Progenitor cell of endocrine pancreas (in vitro differentiated cells): Measurements from ENCODE around the gene LBHD2. TPM values are rescaled to one million over a fixed set of nuclear protein-coding genes. Genes with fewer than 3 reads are reported as not detected.

ENCODE experiments used
- DNase-seq: peaks from one replicate; pipeline ENCODE4 v3.0.0; 2021; ENCODE audit warnings: low spot score; ENCODE audit not compliant: unreplicated experiment
- H3K27ac Mint-ChIP-seq: 2 replicates; pipeline ENCODE4 v1.8.0; 2021; ENCODE audit warnings: mild to moderate bottlenecking, moderate library complexity, mixed read lengths
- H3K27me3 Mint-ChIP-seq: 2 replicates; pipeline ENCODE4 v1.8.0; 2021; ENCODE audit warnings: mixed read lengths
- H3K36me3 Mint-ChIP-seq: 2 replicates; pipeline ENCODE4 v1.8.0; 2022; ENCODE audit warnings: mixed read lengths; ENCODE audit not compliant: insufficient read depth
- H3K4me1 Mint-ChIP-seq: 2 replicates; pipeline ENCODE4 v1.8.0; 2021; ENCODE audit warnings: low read depth, mixed read lengths
- H3K4me3 Mint-ChIP-seq: 2 replicates; pipeline ENCODE4 v1.8.0; 2021; ENCODE audit warnings: low read depth, mild to moderate bottlenecking, moderate library complexity, mixed read lengths
- H3K9me3 Mint-ChIP-seq: 2 replicates; pipeline ENCODE4 v1.8.0; 2021; ENCODE audit warnings: low read depth, mixed read lengths
- CTCF ChIP-seq: fragments of 200-600 bp; sonication (generic); IDR thresholded peaks from one replicate; pipeline ENCODE4 v1.5.0; 2021; ENCODE audit warnings: antibody characterized with exemption, mild to moderate bottlenecking; ENCODE audit not compliant: unreplicated experiment
- total RNA-seq: library from RNA; stranded (reverse); gene quantifications from 2 replicates; pipeline ENCODE4 v1.2.1, GENCODE V29; 2021

LBHD2 gene
- total RNA-seq, 1 donor from 2014 or later: not detected

- no peak overlapping the region for H3K27ac Mint-ChIP-seq
- peaks cover 2% of the 10 kb centered on the region for H3K27me3 Mint-ChIP-seq
Observed at GRCh38 chr14:103073876-103074728, 9.9 kb upstream of the LBHD2 start.

GRCh38 chr14:103074729-103075367 lies 9.2 kb upstream of the LBHD2 start:
- Mint-ChIP-seq H3K27ac (no peak overlapping the region), H3K9me3 (no peaks in the 10 kb centered on the region), H3K4me3 (no peak overlapping the region), H3K4me1 (no peaks in the 10 kb centered on the region), H3K27me3 (peaks cover 2% of the 10 kb centered on the region), H3K36me3 (no peaks in the 10 kb centered on the region)
- no peak for TF ChIP-seq CTCF
- DNase-seq: no peak

More at GRCh38 chr14:103073876-103074728, 9.9 kb upstream of the LBHD2 start:
- no peak overlapping the region for H3K4me3 Mint-ChIP-seq
- no peak for TF ChIP-seq CTCF
- no peaks in the 10 kb centered on the region for H3K4me1 Mint-ChIP-seq
- no peaks in the 10 kb centered on the region for H3K9me3 Mint-ChIP-seq
- DNase-seq: no peak
- H3K36me3 Mint-ChIP-seq: no peaks in the 10 kb centered on the region

- DNase-seq: no peak
- H3K4me3 Mint-ChIP-seq: no peak overlapping the region
- no peak overlapping the region for H3K27ac Mint-ChIP-seq
- peaks cover 2% of the 10 kb centered on the region for H3K27me3 Mint-ChIP-seq
- no peaks in the 10 kb centered on the region for H3K4me1 Mint-ChIP-seq
- H3K9me3 Mint-ChIP-seq: no peaks in the 10 kb centered on the region
- TF ChIP-seq CTCF: peak; percentile 72
- no peaks in the 10 kb centered on the region for H3K36me3 Mint-ChIP-seq
Observed at GRCh38 chr14:103078420-103078749, 5.6 kb upstream of the LBHD2 start.

- no peaks in the 10 kb centered on the region for H3K36me3 Mint-ChIP-seq
- no peaks in the 10 kb centered on the region for H3K4me1 Mint-ChIP-seq
- no peaks in the 10 kb centered on the region for H3K9me3 Mint-ChIP-seq
- no peak overlapping the region for H3K4me3 Mint-ChIP-seq
- no peak for TF ChIP-seq CTCF
- DNase-seq: no peak
- no peak overlapping the region for H3K27ac Mint-ChIP-seq
- H3K27me3 Mint-ChIP-seq: peaks cover 5% of the 10 kb centered on the region
Observed at GRCh38 chr14:103078860-103079587, 5.0 kb upstream of the LBHD2 start.

GRCh38 chr14:103081951-103082350 lies 2.1 kb upstream of the LBHD2 start:
- DNase-seq: no peak
- Mint-ChIP-seq H3K36me3 (no peaks in the 10 kb centered on the region), H3K27me3 (peaks cover 19% of the 10 kb centered on the region), H3K4me1 (peaks cover 1% of the 10 kb centered on the region), H3K4me3 (no peak overlapping the region), H3K27ac (no peak overlapping the region), H3K9me3 (no peaks in the 10 kb centered on the region)
- no peak for TF ChIP-seq CTCF
